Dendritic cell treated with granulocyte-macrophage colony-stimulating factor and Interleukin-4, amounts not matched to agents 40 ng/mL and 50 ng/mL, for 4 days (primary cell): ENCODE measurements around the gene NDUFB4.

Experiments used
- H3K27ac Mint-ChIP-seq: one replicate; pipeline ENCODE4 v1.8.0; 2022; ENCODE audit warnings: mild to moderate bottlenecking, mixed read lengths
- H3K27me3 Mint-ChIP-seq: one replicate; pipeline ENCODE4 v1.8.0; 2022; ENCODE audit warnings: mild to moderate bottlenecking, mixed read lengths
- H3K36me3 Mint-ChIP-seq: one replicate; pipeline ENCODE4 v1.8.0; 2022; ENCODE audit warnings: low read depth, mixed read lengths
- H3K4me1 Mint-ChIP-seq: one replicate; pipeline ENCODE4 v1.8.0; 2022; ENCODE audit warnings: low read depth, mixed read lengths
- H3K4me3 Mint-ChIP-seq: one replicate; pipeline ENCODE4 v1.8.0; 2022; ENCODE audit warnings: mild to moderate bottlenecking, moderate library complexity, mixed read lengths
- H3K9me3 Mint-ChIP-seq: one replicate; pipeline ENCODE4 v1.8.0; 2022; ENCODE audit warnings: mixed read lengths
- intact Hi-C: fragments of 100-400 bp; cut with micrococcal nuclease; formaldehyde crosslinking; loops from one replicate; pipeline ENCODE4 v1.15.0; 2022

Gene NDUFB4

DNA sequence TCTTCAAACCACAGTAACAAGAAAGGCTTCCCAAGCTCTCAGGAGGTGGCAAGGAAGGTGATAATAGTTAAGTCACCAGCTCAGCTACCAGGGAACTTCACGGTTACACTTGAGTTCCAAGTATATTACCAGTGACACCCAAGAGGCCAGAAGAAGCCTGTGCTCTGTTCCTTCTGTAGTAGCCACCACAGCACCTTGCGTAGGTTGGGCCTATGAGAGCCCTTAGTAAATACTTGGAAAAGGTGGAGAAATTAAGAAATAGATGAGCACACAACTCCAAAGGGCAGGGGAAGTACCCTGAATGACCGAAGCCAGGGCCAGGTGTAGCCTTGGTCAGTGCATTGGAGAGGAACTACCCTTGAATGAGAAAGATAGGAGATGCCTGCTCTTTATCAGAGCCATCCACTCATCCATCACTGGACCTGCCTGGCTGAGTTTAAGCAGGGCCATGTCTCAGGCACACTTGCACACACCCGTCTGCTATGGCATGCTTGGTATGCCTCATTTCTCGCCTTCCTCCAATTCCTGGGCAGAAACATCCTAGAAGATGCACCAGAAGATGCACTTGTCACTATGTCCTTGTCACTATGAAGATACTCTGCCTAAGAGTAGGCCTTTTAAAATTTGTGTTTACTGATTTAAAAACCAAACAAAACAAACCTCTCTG is 32.6 kb upstream of the NDUFB4 start:
- intact Hi-C loops: no loop called here
- Mint-ChIP-seq H3K27ac (no peak overlapping the region), H3K4me3 (no peak overlapping the region), H3K36me3 (no peaks in the 10 kb centered on the region), H3K4me1 (peaks cover 11% of the 10 kb centered on the region), H3K27me3 (no peaks in the 10 kb centered on the region), H3K9me3 (no peaks in the 10 kb centered on the region)

DNA sequence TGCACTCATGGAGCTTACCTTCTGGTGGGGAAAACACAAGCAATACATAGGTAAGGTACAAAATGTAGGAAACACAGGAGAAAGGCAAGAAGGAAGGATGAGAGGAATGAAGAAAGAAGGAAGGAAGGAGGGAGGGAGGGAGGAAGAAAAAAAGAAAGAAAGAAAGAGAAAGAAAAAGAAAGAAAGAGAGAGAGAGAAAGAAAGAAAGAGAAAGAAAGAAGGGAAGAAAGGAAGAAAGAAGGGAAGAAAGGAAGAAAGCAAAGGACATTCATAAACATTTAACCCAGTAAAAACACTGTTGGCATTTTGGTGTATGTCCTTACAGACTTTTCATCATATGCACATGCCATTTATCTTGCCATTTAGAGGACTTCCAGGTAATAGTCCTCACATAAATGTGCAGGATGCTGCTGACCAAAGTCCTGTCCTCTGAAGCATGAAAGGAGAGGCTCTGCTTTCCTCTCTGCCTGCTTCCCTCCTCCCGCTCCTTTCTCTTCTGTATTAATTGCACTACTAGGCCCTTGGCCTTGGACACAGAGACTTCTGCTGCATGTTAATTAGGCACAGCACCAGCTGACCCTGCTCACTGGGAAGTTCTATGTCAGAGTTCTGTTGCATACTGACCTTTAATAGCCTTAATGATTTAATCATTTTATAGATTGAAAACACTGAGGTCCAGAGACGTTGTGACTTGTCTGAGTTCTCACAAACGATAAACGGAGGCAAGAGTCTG is 29.7 kb upstream of the NDUFB4 start:
- peaks cover 12% of the 10 kb centered on the region for H3K4me1 Mint-ChIP-seq
- H3K36me3 Mint-ChIP-seq: no peaks in the 10 kb centered on the region
- no peak overlapping the region for H3K27ac Mint-ChIP-seq
- intact Hi-C loops: no loop called here
- no peaks in the 10 kb centered on the region for H3K9me3 Mint-ChIP-seq
- H3K27me3 Mint-ChIP-seq: no peaks in the 10 kb centered on the region
- H3K4me3 Mint-ChIP-seq: no peak overlapping the region

DNA sequence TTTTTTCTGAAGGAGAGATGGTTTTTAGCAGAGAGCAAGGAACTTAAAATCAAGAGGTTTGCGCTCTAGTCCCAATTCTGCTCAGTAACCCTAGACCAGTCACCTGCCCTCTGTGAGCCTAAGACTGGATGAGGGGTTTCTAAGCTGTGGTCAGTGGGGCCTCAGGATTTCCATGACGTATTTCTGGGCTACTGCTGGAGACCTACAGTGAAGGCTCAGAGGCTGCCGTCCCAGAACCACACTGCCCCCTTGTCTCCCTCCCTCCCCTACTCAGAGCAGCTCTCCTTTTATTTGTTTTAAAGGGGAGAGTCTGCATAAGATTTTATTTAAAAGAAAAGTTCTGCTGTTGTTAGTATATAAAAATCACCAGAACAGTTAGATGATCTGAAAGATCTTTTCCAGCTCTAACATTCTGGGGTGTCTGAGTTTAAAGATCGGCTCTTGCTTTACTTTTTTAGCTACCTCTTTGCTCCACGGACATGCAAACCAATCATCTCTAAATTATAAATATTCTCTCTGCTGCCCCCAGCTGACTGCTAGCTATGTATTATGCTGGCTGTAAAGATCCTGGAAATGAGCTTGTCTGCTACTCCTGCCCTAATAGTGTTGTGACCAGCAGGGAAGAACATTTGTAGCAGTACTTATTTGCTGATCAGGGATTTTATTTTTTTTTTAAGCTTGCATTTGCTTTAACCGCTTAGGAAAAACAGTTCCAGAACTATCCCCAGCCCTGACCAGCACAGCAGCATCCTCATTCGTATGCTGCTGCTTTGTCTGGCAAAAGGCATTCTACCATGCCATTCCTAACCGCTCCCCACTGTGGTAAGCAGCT is 28.6 kb upstream of the NDUFB4 start:
- H3K4me3 Mint-ChIP-seq: no peak overlapping the region
- peaks cover 12% of the 10 kb centered on the region for H3K4me1 Mint-ChIP-seq
- H3K27me3 Mint-ChIP-seq: no peaks in the 10 kb centered on the region
- no peaks in the 10 kb centered on the region for H3K9me3 Mint-ChIP-seq
- no peak overlapping the region for H3K27ac Mint-ChIP-seq
- intact Hi-C loops: no loop called here
- H3K36me3 Mint-ChIP-seq: no peaks in the 10 kb centered on the region

DNA sequence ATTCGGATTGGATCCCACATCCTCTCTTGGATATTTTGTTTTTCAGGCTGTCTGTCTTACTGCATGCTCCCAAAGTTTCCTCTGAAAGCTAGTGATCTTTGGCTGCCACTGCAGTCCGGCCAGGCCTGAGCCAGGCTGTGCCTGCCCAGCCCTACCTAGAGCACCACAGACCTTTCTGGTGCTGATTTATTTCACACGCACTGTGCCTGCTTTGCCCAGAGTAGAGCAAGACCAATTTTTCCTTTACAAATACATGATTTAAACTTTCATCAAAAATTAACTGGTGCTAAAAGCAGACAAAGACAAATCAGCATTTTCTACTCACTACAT is 28.0 kb upstream of the NDUFB4 start:
- H3K27me3 Mint-ChIP-seq: peaks cover 1% of the 10 kb centered on the region
- peaks cover 12% of the 10 kb centered on the region for H3K4me1 Mint-ChIP-seq
- intact Hi-C loops: no loop called here
- no peaks in the 10 kb centered on the region for H3K36me3 Mint-ChIP-seq
- H3K9me3 Mint-ChIP-seq: no peaks in the 10 kb centered on the region
- no peak overlapping the region for H3K4me3 Mint-ChIP-seq
- H3K27ac Mint-ChIP-seq: no peak overlapping the region

DNA sequence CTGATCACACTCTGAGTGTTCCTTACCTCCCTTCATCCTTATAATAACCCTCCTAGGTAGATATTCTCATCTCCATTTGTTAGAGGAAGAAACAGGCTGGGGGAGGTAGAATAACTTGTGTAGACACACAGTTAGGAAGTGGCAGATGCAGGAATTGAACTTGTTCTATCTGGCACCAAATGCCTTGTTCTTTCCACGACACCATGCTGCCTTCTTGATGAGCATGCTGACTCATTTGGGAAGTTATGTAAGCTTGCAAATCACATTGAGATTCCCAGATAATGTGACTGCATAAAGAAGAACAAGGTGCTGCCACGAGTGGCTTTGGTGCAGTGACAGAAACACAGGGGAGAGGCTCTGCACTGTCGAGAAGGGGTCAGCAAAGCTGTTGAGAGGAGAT is 27.5 kb upstream of the NDUFB4 start:
- peaks cover 1% of the 10 kb centered on the region for H3K27me3 Mint-ChIP-seq
- H3K36me3 Mint-ChIP-seq: no peaks in the 10 kb centered on the region
- no peaks in the 10 kb centered on the region for H3K9me3 Mint-ChIP-seq
- H3K4me3 Mint-ChIP-seq: no peak overlapping the region
- peaks cover 12% of the 10 kb centered on the region for H3K4me1 Mint-ChIP-seq
- intact Hi-C loops: no loop called here
- no peak overlapping the region for H3K27ac Mint-ChIP-seq

DNA sequence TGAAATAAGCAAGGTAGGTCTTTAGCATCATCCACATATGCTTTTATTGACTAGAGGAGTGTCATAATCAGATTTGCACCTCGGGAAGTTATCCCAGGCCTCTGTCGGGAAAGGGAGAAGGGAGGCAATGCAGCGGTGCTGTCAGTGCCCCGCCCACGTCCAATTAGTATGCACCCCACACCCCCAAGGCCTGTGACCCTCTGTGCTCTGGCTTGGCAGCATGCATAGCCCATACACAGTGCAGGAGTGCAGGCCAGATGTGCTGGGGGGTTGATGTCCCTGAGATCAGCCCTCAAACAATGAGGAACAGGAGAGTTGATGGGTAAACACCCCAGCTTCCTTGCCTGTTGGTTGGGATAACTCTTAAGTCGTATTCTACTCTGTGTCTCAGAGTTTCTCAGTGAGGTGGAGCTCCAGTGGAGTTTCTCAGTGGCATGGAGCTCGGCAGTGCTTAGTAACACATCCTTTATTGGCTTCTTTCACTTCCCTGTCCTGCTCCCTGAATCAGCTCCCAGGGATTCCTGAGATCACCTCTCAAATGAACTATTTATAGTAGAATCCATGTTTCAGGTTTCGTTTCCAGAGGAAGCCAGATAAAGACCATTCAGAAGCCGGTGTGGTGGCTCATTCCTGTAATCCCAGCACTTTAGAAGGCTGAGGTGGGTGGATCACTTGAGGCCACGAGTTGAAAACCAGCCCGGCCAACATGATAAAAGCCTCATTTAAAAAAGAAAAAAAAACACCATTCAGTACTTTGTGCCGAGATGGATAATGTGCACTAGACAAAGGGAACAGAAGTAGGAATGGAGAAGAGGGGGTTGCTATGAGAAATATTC is 26.7 kb upstream of the NDUFB4 start:
- Mint-ChIP-seq H3K36me3 (no peaks in the 10 kb centered on the region), H3K9me3 (no peaks in the 10 kb centered on the region), H3K27ac (no peak overlapping the region), H3K27me3 (peaks cover 1% of the 10 kb centered on the region), H3K4me3 (no peak overlapping the region), H3K4me1 (peaks cover 12% of the 10 kb centered on the region)
- intact Hi-C loops: no loop called here

DNA sequence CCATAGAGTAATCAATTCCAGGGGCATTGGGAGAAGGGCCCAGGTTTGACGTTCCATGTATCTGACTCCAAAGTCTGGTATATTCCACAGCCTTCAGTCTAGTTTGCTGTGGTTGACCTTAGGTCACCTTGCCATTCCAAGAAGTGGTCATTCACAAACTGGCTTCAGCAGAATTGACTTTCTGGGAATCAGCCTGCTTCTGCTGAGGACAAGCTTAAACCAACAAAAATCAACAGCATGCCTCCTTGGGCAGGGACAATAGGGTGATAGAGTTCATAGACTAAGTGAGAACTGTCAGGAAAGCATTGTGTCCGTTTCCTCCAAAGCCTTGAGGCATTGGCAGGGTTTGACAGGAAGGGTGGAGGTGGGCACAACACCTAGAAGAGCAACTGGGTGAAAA is 24.1 kb upstream of the NDUFB4 start:
- Mint-ChIP-seq H3K27ac (no peak overlapping the region), H3K4me1 (peaks cover 12% of the 10 kb centered on the region), H3K9me3 (no peaks in the 10 kb centered on the region), H3K27me3 (peaks cover 1% of the 10 kb centered on the region), H3K4me3 (no peak overlapping the region), H3K36me3 (no peaks in the 10 kb centered on the region)
- intact Hi-C loops: no loop called here

DNA sequence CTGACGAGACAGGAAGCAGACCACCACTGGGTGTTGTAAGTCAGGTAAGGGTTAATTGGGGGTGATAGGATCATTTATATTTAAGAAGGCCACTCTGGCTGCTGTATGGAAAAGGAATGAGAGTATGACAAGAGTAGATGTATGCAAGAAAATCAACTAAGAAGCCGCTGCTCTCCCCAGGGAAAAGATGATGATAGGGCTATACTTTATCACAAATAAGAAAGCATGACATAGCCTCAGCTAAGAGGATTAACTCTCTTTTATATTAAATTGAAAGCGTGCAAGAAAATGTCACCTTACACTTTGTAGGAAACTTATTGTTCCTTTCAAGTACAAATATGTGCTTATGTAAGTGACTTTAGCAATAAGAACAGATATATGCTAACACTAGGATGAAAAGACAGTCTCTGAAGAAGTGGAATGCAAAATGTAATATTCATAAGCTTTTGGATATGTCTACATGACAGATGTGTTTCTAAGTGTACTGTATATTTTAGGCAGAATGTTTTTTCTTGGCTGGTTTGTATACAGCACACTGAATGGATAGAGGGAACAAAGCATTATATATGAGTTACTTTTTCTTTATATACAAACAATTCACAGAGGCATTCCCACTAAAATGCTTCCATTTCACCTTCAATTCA is 8.7 kb upstream of the NDUFB4 start:
- peaks cover 2% of the 10 kb centered on the region for H3K4me1 Mint-ChIP-seq
- H3K4me3 Mint-ChIP-seq: no peak overlapping the region
- H3K27me3 Mint-ChIP-seq: peaks cover 3% of the 10 kb centered on the region
- no peaks in the 10 kb centered on the region for H3K9me3 Mint-ChIP-seq
- no peak overlapping the region for H3K27ac Mint-ChIP-seq
- intact Hi-C loops: no loop called here
- H3K36me3 Mint-ChIP-seq: no peaks in the 10 kb centered on the region

DNA sequence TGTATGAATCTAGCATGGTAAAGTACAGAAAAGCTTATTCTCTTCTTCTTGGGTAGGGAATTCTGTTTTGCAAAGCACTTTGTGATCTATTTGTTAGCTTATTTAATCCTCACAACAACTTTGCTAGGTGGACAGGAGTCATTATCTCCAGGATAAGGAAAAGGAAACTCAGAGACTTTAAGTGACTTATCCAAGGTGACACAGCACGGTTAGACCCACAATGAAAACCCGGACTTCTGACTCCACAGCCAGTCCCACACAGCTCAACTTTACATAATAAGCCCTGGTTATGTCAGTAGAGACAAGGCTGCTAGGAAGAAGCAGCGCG is 384 bp upstream of the NDUFB4 start:
- H3K4me1 Mint-ChIP-seq: peaks cover 17% of the 10 kb centered on the region
- no peaks in the 10 kb centered on the region for H3K36me3 Mint-ChIP-seq
- H3K27me3 Mint-ChIP-seq: no peaks in the 10 kb centered on the region
- no peaks in the 10 kb centered on the region for H3K9me3 Mint-ChIP-seq
- H3K4me3 Mint-ChIP-seq: peak overlapping the region; percentile 88
- peak overlapping the region; percentile 93 for H3K27ac Mint-ChIP-seq
- intact Hi-C loops: loop anchor here (1.0 to 5.0 kb wide), 2 partner anchors 82 to 147 kb away; partner anchors contain the start of genes GTF2E1 and RABL3

DNA sequence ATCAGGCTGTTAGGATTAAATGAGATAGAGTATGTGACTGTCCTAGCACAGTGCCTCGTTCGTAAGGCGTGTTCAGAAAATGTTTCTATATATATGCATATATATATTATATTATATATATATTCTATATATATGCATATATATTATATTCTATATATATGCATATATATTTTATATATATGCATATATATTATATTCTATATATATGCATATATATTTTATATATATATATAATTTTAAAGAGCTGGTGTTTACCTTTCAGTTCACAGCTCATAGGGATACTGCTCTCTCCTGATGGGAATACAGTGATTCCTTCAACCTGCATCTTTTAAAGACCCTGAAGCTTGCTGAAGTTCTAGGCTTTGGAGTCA is 702 bp downstream of the NDUFB4 start:
- no peaks in the 10 kb centered on the region for H3K27me3 Mint-ChIP-seq
- peak overlapping the region; percentile 93 for H3K27ac Mint-ChIP-seq

DNA sequence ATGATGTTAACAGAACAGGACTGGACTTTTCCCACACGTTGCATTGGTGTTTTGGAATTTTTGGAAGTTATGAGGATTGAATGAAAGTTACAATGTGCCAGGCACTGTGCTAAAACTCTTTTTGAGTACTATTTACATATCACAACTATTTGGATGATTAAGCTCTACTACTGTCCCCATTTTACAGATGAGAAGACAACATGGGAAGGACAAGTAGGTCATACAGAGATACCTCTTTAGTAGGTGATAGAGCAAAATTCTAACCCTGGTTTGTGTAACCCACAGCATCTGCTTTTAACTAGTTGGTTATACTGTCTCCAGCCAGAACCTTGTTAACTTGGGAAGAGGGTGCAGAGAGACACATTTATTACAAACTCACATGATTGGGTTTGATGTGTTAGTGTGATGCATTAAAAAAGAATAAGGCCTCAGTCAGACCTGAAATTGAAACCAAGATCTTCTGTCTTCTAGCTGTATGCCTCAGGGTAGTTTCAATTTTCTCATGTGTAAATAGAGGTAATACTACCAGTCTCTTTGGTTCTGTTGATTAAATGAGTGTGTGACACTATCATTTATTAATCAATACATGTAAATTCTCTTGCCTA is 1.4 kb downstream of the NDUFB4 start:
- Mint-ChIP-seq H3K4me1 (peaks cover 14% of the 10 kb centered on the region), H3K36me3 (no peaks in the 10 kb centered on the region), H3K9me3 (no peaks in the 10 kb centered on the region), H3K4me3 (peak overlapping the region; percentile 46), H3K27me3 (no peaks in the 10 kb centered on the region), H3K27ac (no peak overlapping the region)
- intact Hi-C loops: loop anchor here (5.0 kb wide), 1 partner anchor 80 kb away; no protein-coding TSS in a partner anchor

More for the DNA sequence above, 702 bp downstream of the NDUFB4 start:
- Mint-ChIP-seq H3K4me1 (peaks cover 17% of the 10 kb centered on the region), H3K36me3 (no peaks in the 10 kb centered on the region), H3K9me3 (no peaks in the 10 kb centered on the region), H3K4me3 (peak overlapping the region; percentile 88)
- intact Hi-C loops: loop anchor here (1.0 to 5.0 kb wide), 2 partner anchors 80 to 145 kb away; partner anchors contain the start of genes GTF2E1 and RABL3

DNA sequence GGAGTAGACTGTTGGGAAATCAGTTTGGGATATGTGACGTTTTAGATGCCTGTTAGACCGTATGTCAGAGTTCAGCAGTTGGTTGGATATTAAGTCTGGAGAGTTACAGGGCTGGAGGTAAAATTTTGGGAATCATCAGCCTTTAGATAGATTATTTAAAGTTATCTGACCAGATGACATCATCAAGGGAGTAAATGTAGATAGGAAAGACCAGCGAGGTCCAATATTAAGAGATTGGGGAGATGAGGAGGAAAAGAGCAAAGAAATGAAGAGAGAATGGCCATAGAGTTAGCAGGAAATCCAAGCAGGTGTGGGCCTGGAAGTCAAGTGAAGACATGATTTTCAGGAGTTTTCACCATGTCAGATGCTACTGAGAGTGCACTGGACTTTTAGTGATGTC is 3.1 kb downstream of the NDUFB4 start:
- H3K27me3 Mint-ChIP-seq: no peaks in the 10 kb centered on the region
- intact Hi-C loops: loop anchor here (5.0 kb wide), 1 partner anchor 78 kb away; no protein-coding TSS in a partner anchor
- peaks cover 10% of the 10 kb centered on the region for H3K4me1 Mint-ChIP-seq
- no peak overlapping the region for H3K4me3 Mint-ChIP-seq
- no peaks in the 10 kb centered on the region for H3K36me3 Mint-ChIP-seq
- no peak overlapping the region for H3K27ac Mint-ChIP-seq
- H3K9me3 Mint-ChIP-seq: no peaks in the 10 kb centered on the region

DNA sequence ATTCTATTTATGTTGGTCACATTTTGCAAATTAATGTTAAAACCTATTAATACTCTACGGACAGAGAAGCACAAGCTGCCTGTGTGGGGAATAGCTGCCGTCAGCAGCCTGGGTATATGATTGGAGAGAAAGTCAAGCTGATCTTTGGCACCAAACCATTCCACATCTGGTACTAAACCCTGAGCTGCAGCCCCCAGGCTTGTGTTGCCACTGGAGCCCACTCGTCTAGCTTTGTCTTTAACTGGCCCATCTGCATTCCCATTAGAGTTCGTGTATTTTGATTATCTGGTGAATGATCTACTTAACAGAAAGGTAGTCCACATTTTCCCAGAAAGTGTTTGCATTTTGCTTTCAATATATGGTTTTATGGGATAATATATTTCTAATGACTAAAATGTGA is 5.4 kb downstream of the NDUFB4 start:
- Mint-ChIP-seq H3K4me3 (no peak overlapping the region), H3K36me3 (no peaks in the 10 kb centered on the region), H3K27me3 (no peaks in the 10 kb centered on the region), H3K9me3 (no peaks in the 10 kb centered on the region), H3K27ac (no peak overlapping the region), H3K4me1 (peaks cover 5% of the 10 kb centered on the region)
- intact Hi-C loops: no loop called here
